ENCODE measurements around the gene ALKBH6. TPM values are rescaled to one million over a fixed set of nuclear protein-coding genes. Genes with fewer than 3 reads are reported as not detected.

The ALKBH6 gene
- total and polyA plus RNA-seq, 2 of the 13 experiments (the other 11 are each of a cell fraction or from before 2014, with no cell fraction given) = 13.7 to 18.1 TPM

DNA sequence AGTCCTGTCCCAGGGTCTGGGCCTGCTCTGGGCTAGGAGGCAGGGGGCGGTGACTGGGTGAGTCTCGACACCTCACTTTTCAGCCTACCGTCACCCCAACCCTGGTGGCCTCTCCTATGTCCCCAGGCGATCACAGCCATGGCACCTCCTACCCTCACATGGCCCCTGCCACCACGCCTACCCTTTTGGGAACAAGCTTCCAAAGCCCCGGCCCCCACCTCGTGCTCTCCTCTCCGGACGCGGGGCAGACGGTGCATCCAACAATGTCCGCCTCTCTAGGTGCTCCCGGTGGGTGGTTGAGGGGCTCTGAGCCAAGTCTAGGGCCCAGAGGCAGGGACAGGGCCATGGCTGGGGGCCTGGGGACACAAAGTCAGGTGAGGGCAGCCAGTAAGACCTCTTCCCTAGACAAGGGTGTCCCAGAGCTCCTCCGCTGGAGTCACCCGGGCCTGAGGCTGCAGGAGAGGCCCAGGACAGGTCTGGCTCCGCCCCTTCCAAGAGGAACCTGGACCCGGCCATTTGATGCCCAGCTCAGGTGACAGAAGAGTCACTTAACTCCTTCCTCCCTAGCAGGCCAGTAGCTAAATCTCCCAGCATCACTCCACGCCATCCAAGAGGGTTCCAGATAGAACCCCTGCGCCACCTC lies 5.6 kb downstream of the ALKBH6 start, which contains the start of gene SYNE4 (continued):
- 0 out of 2 replicates have a peak, but pooled peaks have one; percentile 74 for TF ChIP-seq ZNF710 (CRISPR knock-in tag; IDR thresholded peaks at IDR 0.05; ENCODE audit: borderline replicate concordance)
- no peak for TF ChIP-seq HNF4G (IDR thresholded peaks at IDR 0.05; ENCODE audit: borderline replicate concordance, low read depth, low read length)
- TF ChIP-seq HNF4G (CRISPR knock-in tag; IDR thresholded peaks at IDR 0.05; ENCODE audit: borderline replicate concordance, low read depth) = peak; percentile 24; the same call in 1 of the 2 replicates
- peak; percentile 55; the same call in 1 of the 2 replicates for TF ChIP-seq KAT7 (CRISPR knock-in tag; IDR thresholded peaks at IDR 0.05; ENCODE audit: borderline replicate concordance)
- TF ChIP-seq ZNF773 (CRISPR knock-in tag; IDR thresholded peaks at IDR 0.05; ENCODE audit: borderline replicate concordance) = no peak
- TF ChIP-seq XRCC5 (optimal IDR thresholded peaks at IDR 0.05; ENCODE audit: low read length) = peak; percentile 64
- TF ChIP-seq, protein P1, sequence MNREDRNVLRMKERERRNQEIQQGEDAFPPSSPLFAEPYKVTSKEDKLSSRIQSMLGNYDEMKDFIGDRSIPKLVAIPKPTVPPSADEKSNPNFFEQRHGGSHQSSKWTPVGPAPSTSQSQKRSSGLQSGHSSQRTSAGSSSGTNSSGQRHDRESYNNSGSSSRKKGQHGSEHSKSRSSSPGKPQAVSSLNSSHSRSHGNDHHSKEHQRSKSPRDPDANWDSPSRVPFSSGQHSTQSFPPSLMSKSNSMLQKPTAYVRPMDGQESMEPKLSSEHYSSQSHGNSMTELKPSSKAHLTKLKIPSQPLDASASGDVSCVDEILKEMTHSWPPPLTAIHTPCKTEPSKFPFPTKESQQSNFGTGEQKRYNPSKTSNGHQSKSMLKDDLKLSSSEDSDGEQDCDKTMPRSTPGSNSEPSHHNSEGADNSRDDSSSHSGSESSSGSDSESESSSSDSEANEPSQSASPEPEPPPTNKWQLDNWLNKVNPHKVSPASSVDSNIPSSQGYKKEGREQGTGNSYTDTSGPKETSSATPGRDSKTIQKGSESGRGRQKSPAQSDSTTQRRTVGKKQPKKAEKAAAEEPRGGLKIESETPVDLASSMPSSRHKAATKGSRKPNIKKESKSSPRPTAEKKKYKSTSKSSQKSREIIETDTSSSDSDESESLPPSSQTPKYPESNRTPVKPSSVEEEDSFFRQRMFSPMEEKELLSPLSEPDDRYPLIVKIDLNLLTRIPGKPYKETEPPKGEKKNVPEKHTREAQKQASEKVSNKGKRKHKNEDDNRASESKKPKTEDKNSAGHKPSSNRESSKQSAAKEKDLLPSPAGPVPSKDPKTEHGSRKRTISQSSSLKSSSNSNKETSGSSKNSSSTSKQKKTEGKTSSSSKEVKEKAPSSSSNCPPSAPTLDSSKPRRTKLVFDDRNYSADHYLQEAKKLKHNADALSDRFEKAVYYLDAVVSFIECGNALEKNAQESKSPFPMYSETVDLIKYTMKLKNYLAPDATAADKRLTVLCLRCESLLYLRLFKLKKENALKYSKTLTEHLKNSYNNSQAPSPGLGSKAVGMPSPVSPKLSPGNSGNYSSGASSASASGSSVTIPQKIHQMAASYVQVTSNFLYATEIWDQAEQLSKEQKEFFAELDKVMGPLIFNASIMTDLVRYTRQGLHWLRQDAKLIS (CRISPR knock-in tag; IDR thresholded peaks at IDR 0.05) = no peak
- peak; percentile 47; the same call in 1 of the 2 replicates for TF ChIP-seq ZSCAN9 (CRISPR knock-in tag; IDR thresholded peaks at IDR 0.05; ENCODE audit: borderline replicate concordance)
- no peak for TF ChIP-seq EZH2 (conservative IDR thresholded peaks at IDR 0.05; ENCODE audit: low read depth, low read length)
- TF ChIP-seq, protein P2, sequence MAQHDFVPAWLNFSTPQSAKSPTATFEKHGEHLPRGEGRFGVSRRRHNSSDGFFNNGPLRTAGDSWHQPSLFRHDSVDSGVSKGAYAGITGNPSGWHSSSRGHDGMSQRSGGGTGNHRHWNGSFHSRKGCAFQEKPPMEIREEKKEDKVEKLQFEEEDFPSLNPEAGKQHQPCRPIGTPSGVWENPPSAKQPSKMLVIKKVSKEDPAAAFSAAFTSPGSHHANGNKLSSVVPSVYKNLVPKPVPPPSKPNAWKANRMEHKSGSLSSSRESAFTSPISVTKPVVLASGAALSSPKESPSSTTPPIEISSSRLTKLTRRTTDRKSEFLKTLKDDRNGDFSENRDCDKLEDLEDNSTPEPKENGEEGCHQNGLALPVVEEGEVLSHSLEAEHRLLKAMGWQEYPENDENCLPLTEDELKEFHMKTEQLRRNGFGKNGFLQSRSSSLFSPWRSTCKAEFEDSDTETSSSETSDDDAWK (CRISPR knock-in tag; IDR thresholded peaks at IDR 0.05) = no peak
- TF ChIP-seq ZNF383 (CRISPR knock-in tag; IDR thresholded peaks at IDR 0.05; ENCODE audit: borderline replicate concordance) = no peak
- TF ChIP-seq GLMP (CRISPR knock-in tag; IDR thresholded peaks at IDR 0.05; ENCODE audit: borderline replicate concordance) = no peak
- peak; percentile 14; the same call in 1 of the 2 replicates for TF ChIP-seq STAG1 (CRISPR knock-in tag; IDR thresholded peaks at IDR 0.05)
- no peak for TF ChIP-seq RFXANK (CRISPR knock-in tag; IDR thresholded peaks at IDR 0.05)
- TF ChIP-seq, protein P3, sequence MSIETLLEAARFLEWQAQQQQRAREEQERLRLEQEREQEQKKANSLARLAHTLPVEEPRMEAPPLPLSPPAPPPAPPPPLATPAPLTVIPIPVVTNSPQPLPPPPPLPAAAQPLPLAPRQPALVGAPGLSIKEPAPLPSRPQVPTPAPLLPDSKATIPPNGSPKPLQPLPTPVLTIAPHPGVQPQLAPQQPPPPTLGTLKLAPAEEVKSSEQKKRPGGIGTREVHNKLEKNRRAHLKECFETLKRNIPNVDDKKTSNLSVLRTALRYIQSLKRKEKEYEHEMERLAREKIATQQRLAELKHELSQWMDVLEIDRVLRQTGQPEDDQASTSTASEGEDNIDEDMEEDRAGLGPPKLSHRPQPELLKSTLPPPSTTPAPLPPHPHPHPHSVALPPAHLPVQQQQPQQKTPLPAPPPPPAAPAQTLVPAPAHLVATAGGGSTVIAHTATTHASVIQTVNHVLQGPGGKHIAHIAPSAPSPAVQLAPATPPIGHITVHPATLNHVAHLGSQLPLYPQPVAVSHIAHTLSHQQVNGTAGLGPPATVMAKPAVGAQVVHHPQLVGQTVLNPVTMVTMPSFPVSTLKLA (IDR thresholded peaks at IDR 0.05) = no peak
- no peak for TF ChIP-seq SMAD3 (CRISPR knock-in tag; IDR thresholded peaks at IDR 0.05)

Data from HepG2 (cell line).